ENCODE data around the gene ELOVL3.
"Not testable (repeated sequence)": the region's sequence is repeated elsewhere in the genome, so short reads cannot be mapped to it uniquely, and the experiment has no call there.

The ELOVL3 gene

DNA sequence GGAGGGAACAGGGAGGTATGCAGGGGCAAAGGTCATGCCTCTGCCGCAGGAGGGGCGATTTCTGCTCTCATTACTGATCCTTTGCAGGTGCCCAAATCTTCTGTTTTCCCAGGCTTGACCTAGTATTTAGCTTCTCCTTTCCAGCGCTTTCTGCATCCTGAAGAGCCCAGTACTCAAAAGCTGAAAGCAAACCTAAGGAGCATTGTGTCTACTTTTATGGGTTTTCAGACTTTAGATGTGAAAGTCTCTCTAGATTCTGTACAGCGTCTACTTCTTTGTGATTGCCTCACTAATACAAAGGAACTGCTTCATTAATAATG lies 19.8 kb downstream of the ELOVL3 start:
- H3K27ac ChIP-seq (ENCODE audit: low read length) = peak overlapping the region; percentile 63
- 0 out of 2 replicates have a peak overlapping the region, but pooled peaks have one; percentile 69 for H2AFZ ChIP-seq (ENCODE audit: low read depth, low read length)
- peak overlapping the region; percentile 99 for H3K4me2 ChIP-seq (ENCODE audit: low read length)
- H3K27me3 ChIP-seq (ENCODE audit: low read depth, low read length) = no peaks in the 10 kb centered on the region
- H3K4me1 ChIP-seq (ENCODE audit: low read length) = peaks cover 19% of the 10 kb centered on the region
- H3K9me3 ChIP-seq (ENCODE audit: insufficient read depth, low read length) = no peaks in the 10 kb centered on the region
- H3K36me3 ChIP-seq (replicated peaks; ENCODE audit: low read depth, low read length) = peaks cover 4% of the 10 kb centered on the region
- TF ChIP-seq EZH2phosphoT487 (IDR thresholded peaks at IDR 0.05; ENCODE audit: low read depth) = no peak
- TF ChIP-seq, protein P1, sequence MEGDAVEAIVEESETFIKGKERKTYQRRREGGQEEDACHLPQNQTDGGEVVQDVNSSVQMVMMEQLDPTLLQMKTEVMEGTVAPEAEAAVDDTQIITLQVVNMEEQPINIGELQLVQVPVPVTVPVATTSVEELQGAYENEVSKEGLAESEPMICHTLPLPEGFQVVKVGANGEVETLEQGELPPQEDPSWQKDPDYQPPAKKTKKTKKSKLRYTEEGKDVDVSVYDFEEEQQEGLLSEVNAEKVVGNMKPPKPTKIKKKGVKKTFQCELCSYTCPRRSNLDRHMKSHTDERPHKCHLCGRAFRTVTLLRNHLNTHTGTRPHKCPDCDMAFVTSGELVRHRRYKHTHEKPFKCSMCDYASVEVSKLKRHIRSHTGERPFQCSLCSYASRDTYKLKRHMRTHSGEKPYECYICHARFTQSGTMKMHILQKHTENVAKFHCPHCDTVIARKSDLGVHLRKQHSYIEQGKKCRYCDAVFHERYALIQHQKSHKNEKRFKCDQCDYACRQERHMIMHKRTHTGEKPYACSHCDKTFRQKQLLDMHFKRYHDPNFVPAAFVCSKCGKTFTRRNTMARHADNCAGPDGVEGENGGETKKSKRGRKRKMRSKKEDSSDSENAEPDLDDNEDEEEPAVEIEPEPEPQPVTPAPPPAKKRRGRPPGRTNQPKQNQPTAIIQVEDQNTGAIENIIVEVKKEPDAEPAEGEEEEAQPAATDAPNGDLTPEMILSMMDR (IDR thresholded peaks at IDR 0.05; ENCODE audit: low read depth, low read length) = no peak
- H3K9ac ChIP-seq (ENCODE audit: low read length) = peak overlapping the region; percentile 88
- peak overlapping the region; percentile 98 for H3K4me3 ChIP-seq (ENCODE audit: low read length)
- peaks cover 16% of the 10 kb centered on the region for H4K20me1 ChIP-seq (ENCODE audit: insufficient read depth, low read length)
- peaks cover 55% of the 10 kb centered on the region for H3K79me2 ChIP-seq (ENCODE audit: low read length)

DNA sequence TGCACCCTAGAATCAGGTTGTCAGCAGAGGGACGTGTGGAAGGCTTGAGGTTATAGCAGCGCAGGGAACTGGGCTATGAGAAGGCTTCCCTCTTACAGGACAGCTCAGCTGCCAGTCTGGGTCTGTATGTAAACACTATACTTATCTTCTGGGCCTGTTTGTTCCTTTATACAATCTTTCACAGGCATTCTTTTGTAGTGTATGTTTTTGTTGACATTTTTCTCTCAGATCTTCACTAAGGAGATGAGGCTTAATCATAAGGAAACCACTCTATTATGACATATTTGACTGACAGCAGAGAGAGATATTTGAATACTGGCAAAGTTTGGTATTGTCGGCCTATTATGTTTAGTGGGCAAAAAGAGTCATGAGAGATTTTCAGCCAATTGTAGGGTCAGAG lies 20.2 kb downstream of the ELOVL3 start:
- Histone ChIP-seq H3K9me3 (ENCODE audit: insufficient read depth, low read length) (no peaks in the 10 kb centered on the region), H3K27me3 (ENCODE audit: low read depth, low read length) (no peaks in the 10 kb centered on the region), H3K79me2 (ENCODE audit: low read length) (peaks cover 58% of the 10 kb centered on the region), H3K4me1 (ENCODE audit: low read length) (peaks cover 19% of the 10 kb centered on the region), H4K20me1 (ENCODE audit: insufficient read depth, low read length) (peaks cover 16% of the 10 kb centered on the region), H3K36me3 (replicated peaks; ENCODE audit: low read depth, low read length) (peaks cover 4% of the 10 kb centered on the region), H3K4me2 (ENCODE audit: low read length) (peak overlapping the region; percentile 99), H2AFZ (ENCODE audit: low read depth, low read length) (no peak overlapping the region), H3K27ac (ENCODE audit: low read length) (peak overlapping the region; percentile 63; the same call in 1 of the 2 replicates), H3K9ac (ENCODE audit: low read length) (peak overlapping the region; percentile 88), H3K4me3 (ENCODE audit: low read length) (peak overlapping the region; percentile 98)
- TF ChIP-seq, protein P1 (IDR thresholded peaks at IDR 0.05; ENCODE audit: low read depth, low read length) = no peak
- TF ChIP-seq EZH2phosphoT487 (IDR thresholded peaks at IDR 0.05; ENCODE audit: low read depth) = no peak

DNA sequence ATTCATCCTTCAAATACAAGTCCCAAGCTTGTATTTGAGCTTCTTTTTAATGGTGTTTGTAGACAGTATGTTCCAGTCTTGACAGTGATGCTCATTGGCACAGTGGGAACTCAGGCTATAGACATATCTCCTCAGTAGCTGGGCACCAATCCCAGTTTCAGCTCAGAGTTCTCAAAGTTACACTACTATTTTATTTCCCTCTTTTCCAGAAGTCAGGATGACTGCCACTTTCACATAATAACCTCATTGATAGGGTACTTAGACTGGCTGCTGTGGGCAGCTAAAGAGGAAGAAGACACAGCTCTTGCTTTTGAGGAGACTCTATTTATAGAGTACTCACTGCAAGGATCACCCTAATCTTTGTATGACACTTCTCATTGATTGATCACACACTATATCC lies 21.6 kb downstream of the ELOVL3 start:
- peaks cover 16% of the 10 kb centered on the region for H4K20me1 ChIP-seq (ENCODE audit: insufficient read depth, low read length)
- no peak overlapping the region for H3K9ac ChIP-seq (ENCODE audit: low read length)
- H3K4me3 ChIP-seq (ENCODE audit: low read length) = no peak overlapping the region
- 0 out of 2 replicates have a peak overlapping the region, but pooled peaks have one; percentile 99 for H3K4me2 ChIP-seq (ENCODE audit: low read length)
- H3K79me2 ChIP-seq (ENCODE audit: low read length) = peaks cover 67% of the 10 kb centered on the region
- peaks cover 4% of the 10 kb centered on the region for H3K36me3 ChIP-seq (replicated peaks; ENCODE audit: low read depth, low read length)
- H3K27me3 ChIP-seq (ENCODE audit: low read depth, low read length) = no peaks in the 10 kb centered on the region
- H3K4me1 ChIP-seq (ENCODE audit: low read length) = peaks cover 19% of the 10 kb centered on the region
- no peaks in the 10 kb centered on the region for H3K9me3 ChIP-seq (ENCODE audit: insufficient read depth, low read length)
- TF ChIP-seq, protein P1 (IDR thresholded peaks at IDR 0.05; ENCODE audit: low read depth, low read length) = no peak
- no peak for TF ChIP-seq EZH2phosphoT487 (IDR thresholded peaks at IDR 0.05; ENCODE audit: low read depth)
- H2AFZ ChIP-seq (ENCODE audit: low read depth, low read length) = no peak overlapping the region
- H3K27ac ChIP-seq (ENCODE audit: low read length) = no peak overlapping the region

DNA sequence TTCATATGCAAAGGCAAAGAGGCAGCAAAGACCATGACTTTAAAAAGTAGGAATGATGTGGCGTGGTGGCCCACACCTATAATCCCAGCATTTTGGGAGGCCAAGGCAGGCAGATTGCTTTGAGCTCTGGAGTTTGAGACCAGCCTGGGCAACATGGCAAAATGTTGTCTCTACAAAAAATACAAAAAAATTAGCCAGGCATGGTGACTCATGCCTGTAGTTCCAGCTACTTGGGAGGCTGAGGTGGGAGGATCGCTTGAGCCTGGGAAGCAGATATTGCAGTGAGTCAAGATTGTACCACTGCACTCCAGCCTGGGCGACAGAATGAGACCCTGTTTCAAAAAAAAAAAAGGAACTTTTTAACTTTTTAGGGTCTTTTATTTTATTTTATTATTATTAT lies 26.4 kb downstream of the ELOVL3 start:
- H3K4me1 ChIP-seq (ENCODE audit: low read length); H4K20me1 ChIP-seq (ENCODE audit: insufficient read depth, low read length); H3K4me3 ChIP-seq (ENCODE audit: low read length); H3K36me3 ChIP-seq (replicated peaks; ENCODE audit: low read depth, low read length); H3K27ac ChIP-seq (ENCODE audit: low read length); H3K4me2 ChIP-seq (ENCODE audit: low read length); H2AFZ ChIP-seq (ENCODE audit: low read depth, low read length); H3K9me3 ChIP-seq (ENCODE audit: insufficient read depth, low read length); H3K9ac ChIP-seq (ENCODE audit: low read length); H3K27me3 ChIP-seq (ENCODE audit: low read depth, low read length): not testable (repeated sequence)
- H3K79me2 ChIP-seq (ENCODE audit: low read length) = peaks cover 80% of the 10 kb centered on the region

DNA sequence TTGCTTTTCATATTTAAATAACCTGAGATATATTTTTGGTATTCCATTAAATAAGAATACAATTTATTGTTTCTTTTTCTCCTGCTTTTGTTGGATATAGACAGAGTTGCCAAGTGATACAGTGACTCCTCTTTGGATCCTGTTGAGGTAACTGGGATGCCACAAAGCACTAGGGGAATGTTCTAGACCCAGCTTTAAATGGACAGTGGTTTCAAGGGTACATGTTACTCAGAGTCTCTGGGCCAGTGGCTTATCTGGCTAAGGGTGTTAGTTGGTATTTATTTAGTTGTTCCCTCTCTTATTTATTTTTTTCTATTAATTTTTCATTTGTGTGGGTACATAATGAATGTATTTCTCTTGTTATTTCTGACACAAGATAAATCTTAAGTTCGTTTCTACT lies 28.3 kb downstream of the ELOVL3 start:
- no peak for TF ChIP-seq EZH2phosphoT487 (IDR thresholded peaks at IDR 0.05; ENCODE audit: low read depth)
- TF ChIP-seq, protein P1 (IDR thresholded peaks at IDR 0.05; ENCODE audit: low read depth, low read length) = no peak
- no peak overlapping the region for H2AFZ ChIP-seq (ENCODE audit: low read depth, low read length)
- H3K36me3 ChIP-seq (replicated peaks; ENCODE audit: low read depth, low read length) = no peaks in the 10 kb centered on the region
- no peak overlapping the region for H3K4me2 ChIP-seq (ENCODE audit: low read length)
- no peaks in the 10 kb centered on the region for H3K9me3 ChIP-seq (ENCODE audit: insufficient read depth, low read length)
- H4K20me1 ChIP-seq (ENCODE audit: insufficient read depth, low read length) = peaks cover 2% of the 10 kb centered on the region; the same call in 1 of the 2 replicates
- H3K27ac ChIP-seq (ENCODE audit: low read length) = no peak overlapping the region
- H3K4me1 ChIP-seq (ENCODE audit: low read length) = no peaks in the 10 kb centered on the region
- H3K4me3 ChIP-seq (ENCODE audit: low read length) = no peak overlapping the region
- no peaks in the 10 kb centered on the region for H3K27me3 ChIP-seq (ENCODE audit: low read depth, low read length)
- H3K9ac ChIP-seq (ENCODE audit: low read length) = no peak overlapping the region
- peaks cover 64% of the 10 kb centered on the region for H3K79me2 ChIP-seq (ENCODE audit: low read length)

All from OCI-LY3 (cell line).